GM12874 (cell line): Measurements from ENCODE around the gene RO60.

Experiments used
- TF ChIP-seq, protein P1 (sequence below): IDR thresholded peaks from 2 replicates; pipeline ENCODE4 v1.5.1; 2011; ENCODE audit warnings: low read depth, mild to moderate bottlenecking, control low read depth, low read length, moderate library complexity; ENCODE audit not compliant: insufficient read depth

The RO60 gene

DNA sequence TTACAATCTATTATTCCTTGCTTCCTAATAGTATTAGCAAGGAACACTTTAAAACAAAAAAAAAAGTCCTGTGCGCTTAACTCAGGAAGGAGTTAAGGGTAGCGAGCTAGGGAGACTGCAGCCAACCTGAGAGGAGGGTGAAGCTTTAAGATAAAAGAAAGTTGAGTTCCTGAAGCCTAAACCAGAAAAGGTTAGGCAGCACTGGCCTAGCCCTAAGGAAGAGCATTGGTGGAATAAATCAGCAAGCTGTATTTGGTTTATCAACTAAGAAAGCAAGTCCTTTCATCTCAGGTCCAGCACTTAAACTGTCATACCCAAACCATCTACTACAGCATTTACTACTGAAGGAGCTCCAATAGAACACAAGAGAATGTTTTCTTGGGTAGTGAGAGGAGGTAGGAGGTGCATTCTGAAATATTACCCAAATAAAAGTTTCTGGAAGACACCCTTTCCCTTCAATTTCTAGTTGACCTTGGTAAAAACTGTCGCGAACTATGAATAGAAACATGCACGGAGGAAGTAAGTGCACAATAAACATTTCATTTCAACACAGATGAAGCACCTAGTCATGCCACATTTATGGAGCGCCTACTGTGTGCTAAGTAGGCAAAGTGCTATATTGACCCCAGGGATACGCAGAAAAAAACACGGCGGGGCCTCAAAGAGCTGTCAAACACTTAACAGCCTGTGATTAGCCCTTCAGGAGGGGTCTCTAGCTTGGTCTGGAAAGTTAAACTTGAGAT is 44.5 kb downstream of the RO60 start:
- TF ChIP-seq, protein P1, sequence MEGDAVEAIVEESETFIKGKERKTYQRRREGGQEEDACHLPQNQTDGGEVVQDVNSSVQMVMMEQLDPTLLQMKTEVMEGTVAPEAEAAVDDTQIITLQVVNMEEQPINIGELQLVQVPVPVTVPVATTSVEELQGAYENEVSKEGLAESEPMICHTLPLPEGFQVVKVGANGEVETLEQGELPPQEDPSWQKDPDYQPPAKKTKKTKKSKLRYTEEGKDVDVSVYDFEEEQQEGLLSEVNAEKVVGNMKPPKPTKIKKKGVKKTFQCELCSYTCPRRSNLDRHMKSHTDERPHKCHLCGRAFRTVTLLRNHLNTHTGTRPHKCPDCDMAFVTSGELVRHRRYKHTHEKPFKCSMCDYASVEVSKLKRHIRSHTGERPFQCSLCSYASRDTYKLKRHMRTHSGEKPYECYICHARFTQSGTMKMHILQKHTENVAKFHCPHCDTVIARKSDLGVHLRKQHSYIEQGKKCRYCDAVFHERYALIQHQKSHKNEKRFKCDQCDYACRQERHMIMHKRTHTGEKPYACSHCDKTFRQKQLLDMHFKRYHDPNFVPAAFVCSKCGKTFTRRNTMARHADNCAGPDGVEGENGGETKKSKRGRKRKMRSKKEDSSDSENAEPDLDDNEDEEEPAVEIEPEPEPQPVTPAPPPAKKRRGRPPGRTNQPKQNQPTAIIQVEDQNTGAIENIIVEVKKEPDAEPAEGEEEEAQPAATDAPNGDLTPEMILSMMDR = no peak

DNA sequence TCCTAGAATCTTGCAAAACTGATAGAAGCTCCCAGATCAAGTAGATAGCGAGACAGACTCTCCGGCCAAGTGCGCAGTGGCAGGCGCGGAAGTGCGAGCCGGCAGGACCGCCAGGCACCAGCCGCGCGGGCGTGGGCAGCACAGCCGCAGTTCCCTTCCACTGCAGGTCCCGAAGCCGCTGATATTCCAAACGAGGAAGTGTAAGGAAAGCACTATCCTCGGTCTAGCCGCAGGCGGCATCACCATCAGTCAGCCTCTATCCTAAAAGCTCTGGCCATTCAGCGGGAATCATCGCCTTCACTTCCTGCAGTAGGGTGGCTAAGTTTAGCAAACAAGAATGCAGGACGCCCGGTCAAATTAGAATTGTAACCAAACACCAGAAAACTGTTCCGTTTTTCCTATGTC is 45.1 kb downstream of the RO60 start:
- TF ChIP-seq, protein P1 = no peak

DNA sequence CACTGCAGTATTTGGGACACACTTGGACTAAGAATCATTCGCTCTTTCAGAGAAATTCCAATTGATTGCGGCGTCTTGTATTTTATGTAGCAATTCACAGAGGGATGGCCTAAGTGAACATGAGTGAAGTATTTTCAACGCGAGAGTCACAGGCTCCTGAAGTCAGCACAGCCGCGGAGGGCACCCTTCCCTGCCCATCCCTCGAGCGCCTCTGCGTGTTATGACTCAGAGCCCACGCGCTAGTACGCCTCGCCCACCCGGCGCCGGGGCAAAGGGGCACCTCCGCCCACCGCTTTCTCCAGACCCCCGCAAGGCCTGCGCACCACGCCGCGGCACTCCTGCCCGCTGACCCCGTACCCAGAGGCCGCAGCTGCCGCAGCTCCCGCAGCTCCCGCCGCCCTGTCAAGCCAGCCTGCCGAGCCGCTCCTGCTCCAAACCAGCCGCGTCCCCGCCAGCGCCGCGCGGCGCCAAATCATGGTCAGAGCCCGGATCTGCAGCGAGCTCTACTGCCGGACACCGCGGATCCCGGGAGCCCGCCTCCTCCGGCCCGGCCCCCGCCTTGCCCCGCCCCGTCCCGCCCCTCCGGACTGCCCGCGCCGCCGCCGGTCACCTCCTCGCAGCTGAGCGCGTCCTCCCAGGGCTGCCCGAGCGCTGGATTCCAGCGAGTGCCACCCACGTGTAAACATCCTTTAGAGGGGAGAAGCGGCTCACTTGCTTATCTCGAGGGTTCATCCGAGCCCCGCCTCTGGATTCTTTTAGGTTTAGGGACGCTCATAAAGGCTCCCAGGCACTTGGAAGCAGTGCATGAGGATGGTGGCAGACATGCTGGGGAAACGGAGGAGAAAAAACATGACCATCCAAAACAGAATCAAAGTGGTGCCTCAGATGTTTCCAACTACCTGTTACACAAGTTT is 45.8 kb downstream of the RO60 start, which contains the start of gene GLRX2:
GLRX2 (minus strand) TSS at position 508 of the 914 bp plus-strand sequence; CDS start at position 476, 32 bp downstream.
- TF ChIP-seq, protein P1 = peak; percentile 10; the same call in 1 of the 2 replicates

DNA sequence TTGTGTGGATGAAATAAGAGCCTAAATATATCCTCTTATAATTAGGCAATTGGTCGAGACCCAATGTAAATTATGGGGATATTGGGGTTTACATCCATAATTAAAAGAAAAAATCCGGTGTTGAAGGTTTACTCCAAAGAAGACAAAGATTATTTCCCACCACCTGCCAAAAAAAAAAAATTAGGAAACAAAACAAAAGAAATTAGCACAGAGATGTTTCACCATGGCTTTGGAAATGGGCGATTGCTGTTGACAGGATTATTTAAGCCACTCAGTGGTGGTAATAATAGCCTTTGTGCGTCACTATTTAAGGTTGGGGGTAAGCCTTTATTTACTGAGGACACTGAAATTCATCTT is 46.4 kb downstream of the RO60 start:
- TF ChIP-seq, protein P1 = no peak

DNA sequence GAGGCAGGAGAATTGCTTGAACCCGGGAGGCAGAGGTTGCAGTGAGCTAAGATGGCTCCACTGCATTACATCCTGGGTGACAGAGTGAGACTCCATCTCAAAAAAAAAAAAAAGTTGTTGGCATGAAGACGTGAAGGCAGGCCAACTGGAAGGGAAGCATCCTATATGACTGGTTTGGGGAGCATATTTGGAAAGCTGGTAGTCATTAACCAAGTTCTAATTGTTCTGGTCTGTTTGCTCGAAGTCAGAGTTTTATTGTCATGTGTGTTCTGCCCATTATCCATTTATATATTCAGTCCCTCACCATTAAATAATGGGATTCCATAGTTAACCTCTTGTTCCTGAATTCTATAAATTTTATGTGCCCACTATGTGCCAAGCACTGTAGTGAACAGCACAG is 49.1 kb downstream of the RO60 start:
- TF ChIP-seq, protein P1 = no peak
